H9 (cell line): Measurements from ENCODE around the gene GSX1. TPM values are rescaled to one million over a fixed set of nuclear protein-coding genes. Genes with fewer than 3 reads are reported as not detected.

Experiments
- DNase-seq: peaks from one replicate; pipeline ENCODE4 v3.0.0-alpha.2; 2017
- H2AFZ ChIP-seq: one replicate; pipeline ENCODE4 v1.6.1; 2013; ENCODE audit warnings: mild to moderate bottlenecking, low read length, control low read depth, moderate library complexity
- H2AK5ac ChIP-seq: 2 replicates; pipeline ENCODE4 v1.6.1; 2013; ENCODE audit warnings: low read length, control low read depth, mixed read lengths; ENCODE audit not compliant: insufficient read length
- H2BK120ac ChIP-seq: one replicate; pipeline ENCODE4 v1.6.1; 2013; ENCODE audit warnings: low read depth, mild to moderate bottlenecking, low read length, control low read depth, inconsistent platforms; ENCODE audit not compliant: poor library complexity, severe bottlenecking
- H2BK12ac ChIP-seq: 2 replicates; pipeline ENCODE4 v1.6.1; 2013; ENCODE audit warnings: low read length, control low read depth, mixed read lengths, low read depth; ENCODE audit not compliant: insufficient read length
- H2BK15ac ChIP-seq: 2 replicates; pipeline ENCODE4 v1.6.1; 2013; ENCODE audit warnings: low read depth, low read length, control low read depth
- H2BK20ac ChIP-seq: one replicate; pipeline ENCODE4 v1.6.1; 2013; ENCODE audit warnings: low read depth, mild to moderate bottlenecking, low read length, control low read depth, inconsistent platforms; ENCODE audit not compliant: poor library complexity, severe bottlenecking
- H2BK5ac ChIP-seq: 2 replicates; pipeline ENCODE4 v1.6.1; 2013; ENCODE audit warnings: low read length, control low read depth, mixed read lengths; ENCODE audit not compliant: insufficient read length
- H3K14ac ChIP-seq: 2 replicates; pipeline ENCODE4 v1.6.1; 2013; ENCODE audit warnings: low read length, control low read depth; ENCODE audit not compliant: insufficient read depth
- H3K18ac ChIP-seq: 2 replicates; pipeline ENCODE4 v1.6.1; 2013; ENCODE audit warnings: low read depth, mild to moderate bottlenecking, mixed read lengths, low read length, control low read depth; ENCODE audit not compliant: insufficient read length
- H3K23ac ChIP-seq: 2 replicates; pipeline ENCODE4 v1.6.1; 2013; ENCODE audit warnings: low read length, control low read depth, mixed read lengths, low read depth; ENCODE audit not compliant: insufficient read length
- H3K23me2 ChIP-seq: 2 replicates; pipeline ENCODE4 v1.6.1; 2013; ENCODE audit warnings: low read depth, mild to moderate bottlenecking, mixed read lengths, low read length, control low read depth; ENCODE audit not compliant: insufficient read length, poor library complexity, severe bottlenecking
- H3K27ac ChIP-seq: 2 replicates; pipeline ENCODE4 v1.5.1; 2013; ENCODE audit warnings: low read length, control low read depth, mixed read lengths, low read depth; ENCODE audit not compliant: insufficient read length
- H3K27me3 ChIP-seq: 2 replicates; pipeline ENCODE4 v1.6.1; 2013; ENCODE audit warnings: low read length, control low read depth, inconsistent platforms; ENCODE audit not compliant: insufficient read depth
- H3K4ac ChIP-seq: 2 replicates; pipeline ENCODE4 v1.6.1; 2013; ENCODE audit warnings: low read depth, mild to moderate bottlenecking, control low read depth, inconsistent platforms, low read length, moderate library complexity
- H3K4me1 ChIP-seq: 2 replicates; pipeline ENCODE4 v1.6.1; 2013; ENCODE audit warnings: low read length, control low read depth, inconsistent platforms; ENCODE audit not compliant: insufficient read depth
- H3K4me2 ChIP-seq: 2 replicates; pipeline ENCODE4 v1.6.1; 2013; ENCODE audit warnings: low read length, control low read depth, mixed read lengths; ENCODE audit not compliant: insufficient read length, insufficient read depth
- H3K56ac ChIP-seq: 2 replicates; pipeline ENCODE4 v1.6.1; 2013; ENCODE audit warnings: low read depth, mild to moderate bottlenecking, mixed read lengths, low read length, control low read depth; ENCODE audit not compliant: insufficient read length
- H3K79me1 ChIP-seq: 2 replicates; pipeline ENCODE4 v1.6.1; 2013; ENCODE audit warnings: low read depth, mild to moderate bottlenecking, moderate library complexity, low read length, control low read depth, inconsistent platforms; ENCODE audit not compliant: insufficient read depth, poor library complexity, severe bottlenecking
- H3K79me2 ChIP-seq: 2 replicates; pipeline ENCODE4 v1.6.1; 2013; ENCODE audit warnings: low read length, control low read depth, inconsistent platforms; ENCODE audit not compliant: insufficient read depth
- H3K9ac ChIP-seq: 2 replicates; pipeline ENCODE4 v1.6.1; 2013; ENCODE audit warnings: low read length, control low read depth, mixed read lengths; ENCODE audit not compliant: insufficient read length; ENCODE audit errors: extremely low read depth
- H3K9me3 ChIP-seq: one replicate; pipeline ENCODE4 v1.6.1; 2013; ENCODE audit warnings: low read depth, low read length, inconsistent platforms; ENCODE audit not compliant: control insufficient read depth
- H3T11ph ChIP-seq: one replicate; pipeline ENCODE4 v1.6.1; 2013; ENCODE audit warnings: mild to moderate bottlenecking, low read length, control low read depth, inconsistent platforms
- H4K20me1 ChIP-seq: one replicate; pipeline ENCODE4 v1.6.1; 2013; ENCODE audit not compliant: control insufficient read depth, insufficient read length, insufficient read depth
- H4K5ac ChIP-seq: 2 replicates; pipeline ENCODE4 v1.6.1; 2013; ENCODE audit warnings: low read depth, mild to moderate bottlenecking, mixed read lengths, low read length, control low read depth; ENCODE audit not compliant: insufficient read length
- H4K8ac ChIP-seq: replicated peaks from 2 replicates; pipeline ENCODE4 v1.6.1; 2013; ENCODE audit warnings: low read length, control low read depth, mixed read lengths, low read depth; ENCODE audit not compliant: insufficient read length
- H4K91ac ChIP-seq: 2 replicates; pipeline ENCODE4 v1.6.1; 2013; ENCODE audit warnings: low read depth, mild to moderate bottlenecking, moderate library complexity, mixed read lengths, low read length, control low read depth; ENCODE audit not compliant: insufficient read length
- H3K27ac Mint-ChIP-seq, 3 experiments: 2 replicates in 2 of 3; 3 replicates in 1 of 3; pipeline ENCODE4 v1.8.0; 2020 to 2021; ENCODE audit warnings: mixed read lengths in 3 of 3, mild to moderate bottlenecking in 1 of 3, moderate library complexity in 1 of 3
- H3K27me3 Mint-ChIP-seq: 2 replicates; pipeline ENCODE4 v1.8.0; 2021; ENCODE audit warnings: low read depth, mild to moderate bottlenecking, moderate library complexity, mixed read lengths
- H3K36me3 Mint-ChIP-seq, 3 experiments: 2 replicates in 2 of 3; 3 replicates in 1 of 3; pipeline ENCODE4 v1.8.0; 2020 to 2021; ENCODE audit warnings: low read depth in 3 of 3, mixed read lengths in 3 of 3; ENCODE audit not compliant: insufficient read depth in 1 of 3
- H3K4me1 Mint-ChIP-seq, 2 experiments: 2 replicates each; pipeline ENCODE4 v1.8.0; 2020; ENCODE audit warnings: mixed read lengths in 2 of 2
- H3K4me3 Mint-ChIP-seq, 2 experiments: 2 replicates in 1 of 2; 3 replicates in 1 of 2; pipeline ENCODE4 v1.8.0; 2020 to 2021; ENCODE audit warnings: mild to moderate bottlenecking in 2 of 2, mixed read lengths in 2 of 2, moderate library complexity in 1 of 2
- H3K9me3 Mint-ChIP-seq, 2 experiments: 2 replicates in 1 of 2; 3 replicates in 1 of 2; pipeline ENCODE4 v1.8.0; 2020; ENCODE audit warnings: mild to moderate bottlenecking in 2 of 2, mixed read lengths in 2 of 2, moderate library complexity in 1 of 2
- WGBS: extraction: QIAGEN DNeasy Blood & Tissue Kit; methylation state at CpG from one replicate; pipeline ENCODE4 v1.1.7; 2013; ENCODE audit warnings: missing lambda C conversion rate, low lambda C conversion rate, mixed read lengths; ENCODE audit not compliant: insufficient read length; ENCODE audit errors: extremely low coverage; 5-methylcytosine and 5-hydroxymethylcytosine counted together
- total RNA-seq: library from RNA; stranded (reverse); gene quantifications from 2 replicates; pipeline ENCODE4 v1.2.1, GENCODE V29; 2021
- TF ChIP-seq, protein P1 (sequence below): fragments of 200-600 bp; sonication (generic); conservative IDR thresholded peaks from 3 replicates; pipeline ENCODE4 v1.8.0; 2021; ENCODE audit warnings: antibody characterized with exemption, mild to moderate bottlenecking

GSX1 gene
- total RNA-seq, 1 experiment from 2014 or later, result not detected

DNA sequence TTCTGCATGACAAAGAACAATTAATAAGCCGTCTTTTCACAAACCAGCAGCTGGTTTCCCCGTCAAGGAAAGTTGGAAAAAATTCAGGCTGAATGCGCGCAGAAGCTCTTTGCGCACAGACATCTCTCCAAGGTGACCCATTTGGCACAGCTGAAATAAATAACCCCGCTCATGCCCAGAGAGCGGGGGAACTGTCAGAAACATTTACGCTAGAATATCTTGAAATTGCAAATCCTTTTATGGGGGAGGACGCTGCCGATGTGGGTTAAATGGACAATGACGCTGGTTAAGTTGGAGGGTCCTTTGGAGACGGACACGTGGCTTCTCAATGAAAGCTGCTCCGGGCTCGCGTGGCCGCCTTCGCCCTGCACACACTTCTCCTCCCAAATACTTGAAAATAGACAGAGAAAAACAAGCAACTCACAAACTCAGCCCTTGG, 30.6 kb downstream of the GSX1 start:
- Histone ChIP-seq H2BK20ac (no peak overlapping the region), H3T11ph (no peak overlapping the region), H3K79me2 (no peaks in the 10 kb centered on the region), H3K23ac (no peak overlapping the region), H3K27ac (no peak overlapping the region), H3K9me3 (no peaks in the 10 kb centered on the region), H4K20me1 (no peaks in the 10 kb centered on the region), H2AK5ac (no peak overlapping the region), H3K4me1 (peaks cover 8% of the 10 kb centered on the region), H2BK15ac (no peak overlapping the region), H3K4me2 (peak overlapping the region; percentile 16), H3K18ac (no peak overlapping the region), H4K91ac (no peak overlapping the region), H2BK12ac (no peak overlapping the region), H3K79me1 (no peaks in the 10 kb centered on the region), H4K8ac (no peak overlapping the region), H2AFZ (no peak overlapping the region), H2BK120ac (no peak overlapping the region), H3K23me2 (no peaks in the 10 kb centered on the region), H3K27me3 (peaks cover 89% of the 10 kb centered on the region), H3K9ac (no peak overlapping the region), H3K4ac (no peak overlapping the region), H4K5ac (no peak overlapping the region), H3K14ac (no peak overlapping the region), H3K56ac (no peak overlapping the region), H2BK5ac (no peak overlapping the region)
- Mint-ChIP-seq H3K4me3 (peak overlapping the region in 1 of 2 experiments; percentile 61; a peak in 3 of 5 replicates), H3K27me3 (peaks cover 100% of the 10 kb centered on the region), H3K4me1 (peaks cover 50 to 72% of the 10 kb centered on the region in 2 experiments), H3K36me3 (no peaks in the 10 kb centered on the region; a peak in 1 of 7 replicates), H3K9me3 (peaks cover 0 to 7% of the 10 kb centered on the region in 2 experiments; a peak in 2 of 5 replicates), H3K27ac (no peak overlapping the region)
- TF ChIP-seq, protein P1, sequence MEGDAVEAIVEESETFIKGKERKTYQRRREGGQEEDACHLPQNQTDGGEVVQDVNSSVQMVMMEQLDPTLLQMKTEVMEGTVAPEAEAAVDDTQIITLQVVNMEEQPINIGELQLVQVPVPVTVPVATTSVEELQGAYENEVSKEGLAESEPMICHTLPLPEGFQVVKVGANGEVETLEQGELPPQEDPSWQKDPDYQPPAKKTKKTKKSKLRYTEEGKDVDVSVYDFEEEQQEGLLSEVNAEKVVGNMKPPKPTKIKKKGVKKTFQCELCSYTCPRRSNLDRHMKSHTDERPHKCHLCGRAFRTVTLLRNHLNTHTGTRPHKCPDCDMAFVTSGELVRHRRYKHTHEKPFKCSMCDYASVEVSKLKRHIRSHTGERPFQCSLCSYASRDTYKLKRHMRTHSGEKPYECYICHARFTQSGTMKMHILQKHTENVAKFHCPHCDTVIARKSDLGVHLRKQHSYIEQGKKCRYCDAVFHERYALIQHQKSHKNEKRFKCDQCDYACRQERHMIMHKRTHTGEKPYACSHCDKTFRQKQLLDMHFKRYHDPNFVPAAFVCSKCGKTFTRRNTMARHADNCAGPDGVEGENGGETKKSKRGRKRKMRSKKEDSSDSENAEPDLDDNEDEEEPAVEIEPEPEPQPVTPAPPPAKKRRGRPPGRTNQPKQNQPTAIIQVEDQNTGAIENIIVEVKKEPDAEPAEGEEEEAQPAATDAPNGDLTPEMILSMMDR, result no peak
- no peak for DNase-seq
- no CpG with 5 or more reads among the region's 18 CpGs for WGBS
